OCI-LY1 (cell line): ENCODE data around the gene IL1RAPL2.

Experiments
- H2AFZ ChIP-seq: fragments of 200-600 bp; sonication (generic), shearing (Covaris generic); 2 replicates; pipeline ENCODE4 v1.6.0; 2014; ENCODE audit warnings: antibody characterized with exemption, mild to moderate bottlenecking, low read length
- H3F3A ChIP-seq: fragments of 200-600 bp; sonication (generic), shearing (Covaris generic); 2 replicates; pipeline ENCODE4 v1.6.0; 2014; ENCODE audit warnings: mild to moderate bottlenecking, antibody characterized with exemption, low read length, moderate library complexity; ENCODE audit not compliant: insufficient read depth
- H3K27ac ChIP-seq: fragments of 200-600 bp; sonication (generic); 2 replicates; pipeline ENCODE4 v1.5.1; 2014; ENCODE audit warnings: low read length, mixed run types, mild to moderate bottlenecking, low read depth; ENCODE audit not compliant: poor library complexity, severe bottlenecking
- H3K27me3 ChIP-seq: fragments of 200-600 bp; sonication (generic); 2 replicates; pipeline ENCODE4 v1.6.0; 2014; ENCODE audit warnings: antibody characterized with exemption, mild to moderate bottlenecking, low read length, moderate library complexity; ENCODE audit not compliant: insufficient read depth
- H3K36me3 ChIP-seq: fragments of 200-600 bp; sonication (generic); 2 replicates; pipeline ENCODE4 v1.6.1; 2014; ENCODE audit warnings: mild to moderate bottlenecking, antibody characterized with exemption, low read length, moderate library complexity, mixed read lengths; ENCODE audit not compliant: insufficient read depth
- H3K4me1 ChIP-seq: fragments of 200-600 bp; sonication (generic); 2 replicates; pipeline ENCODE4 v1.5.1; 2014; ENCODE audit warnings: mild to moderate bottlenecking, low read length, moderate library complexity; ENCODE audit not compliant: insufficient read depth, severe bottlenecking
- H3K4me2 ChIP-seq: fragments of 200-600 bp; sonication (generic), shearing (Covaris generic); 2 replicates; pipeline ENCODE4 v1.6.1; 2014; ENCODE audit warnings: low read length
- H3K4me3 ChIP-seq: fragments of 200-600 bp; sonication (generic); 2 replicates; pipeline ENCODE4 v1.5.1; 2014; ENCODE audit warnings: low read length, low read depth, mild to moderate bottlenecking, mixed read lengths; ENCODE audit not compliant: poor library complexity, severe bottlenecking
- H3K79me2 ChIP-seq: fragments of 200-600 bp; shearing (Covaris generic); 2 replicates; pipeline ENCODE4 v1.6.1; 2016; ENCODE audit warnings: mixed run types, low read length, mixed read lengths; ENCODE audit not compliant: insufficient read depth
- H3K9ac ChIP-seq: fragments of 200-600 bp; sonication (generic), shearing (Covaris generic); 2 replicates; pipeline ENCODE4 v1.6.1; 2014; ENCODE audit warnings: mild to moderate bottlenecking, low read length, mixed read lengths
- H3K9me2 ChIP-seq: fragments of 200-600 bp; sonication (generic), shearing (Covaris generic); 2 replicates; pipeline ENCODE4 v1.6.1; 2014; ENCODE audit warnings: low read depth, mild to moderate bottlenecking, low read length, mixed read lengths
- H3K9me3 ChIP-seq: fragments of 200-600 bp; shearing (Covaris generic); 2 replicates; pipeline ENCODE4 v1.6.1; 2014; ENCODE audit warnings: low read length, mixed read lengths
- H4K20me1 ChIP-seq: fragments of 200-600 bp; sonication (generic), shearing (Covaris generic); 2 replicates; pipeline ENCODE4 v1.6.0; 2016; ENCODE audit warnings: mild to moderate bottlenecking, low read length; ENCODE audit not compliant: insufficient read depth
- EZH2 ChIP-seq: fragments of 200-600 bp; sonication (generic), shearing (Covaris generic); IDR thresholded peaks from 2 replicates; pipeline ENCODE4 v1.8.0; 2017; ENCODE audit warnings: borderline replicate concordance, mixed run types, mild to moderate bottlenecking, antibody characterized with exemption, low read length, moderate library complexity, mixed read lengths
- TF ChIP-seq, protein P1 (sequence below): fragments of 200-600 bp; sonication (generic), shearing (Covaris generic); IDR thresholded peaks from 2 replicates; pipeline ENCODE4 v1.5.1; 2017; ENCODE audit warnings: mild to moderate bottlenecking, antibody characterized with exemption, low read length, moderate library complexity, mixed read lengths

The IL1RAPL2 gene

GRCh38 chrX:105260291-105261043 lies 694.5 kb downstream of the IL1RAPL2 start:
- no peaks in the 10 kb centered on the region for H4K20me1 ChIP-seq
- H3K27ac ChIP-seq, result no peak overlapping the region
- no peaks in the 10 kb centered on the region for H3K4me1 ChIP-seq
- H3K79me2 ChIP-seq, result no peaks in the 10 kb centered on the region
- no peak overlapping the region for H3K4me2 ChIP-seq
- H3K4me3 ChIP-seq, result no peak overlapping the region
- no peak overlapping the region for H2AFZ ChIP-seq
- no peaks in the 10 kb centered on the region for H3F3A ChIP-seq
- H3K9ac ChIP-seq, result no peak overlapping the region
- no peaks in the 10 kb centered on the region for H3K9me2 ChIP-seq
- H3K9me3 ChIP-seq, result no peaks in the 10 kb centered on the region
- H3K27me3 ChIP-seq, result no peaks in the 10 kb centered on the region
- no peaks in the 10 kb centered on the region for H3K36me3 ChIP-seq
- no peak for TF ChIP-seq EZH2
- TF ChIP-seq, protein P1, sequence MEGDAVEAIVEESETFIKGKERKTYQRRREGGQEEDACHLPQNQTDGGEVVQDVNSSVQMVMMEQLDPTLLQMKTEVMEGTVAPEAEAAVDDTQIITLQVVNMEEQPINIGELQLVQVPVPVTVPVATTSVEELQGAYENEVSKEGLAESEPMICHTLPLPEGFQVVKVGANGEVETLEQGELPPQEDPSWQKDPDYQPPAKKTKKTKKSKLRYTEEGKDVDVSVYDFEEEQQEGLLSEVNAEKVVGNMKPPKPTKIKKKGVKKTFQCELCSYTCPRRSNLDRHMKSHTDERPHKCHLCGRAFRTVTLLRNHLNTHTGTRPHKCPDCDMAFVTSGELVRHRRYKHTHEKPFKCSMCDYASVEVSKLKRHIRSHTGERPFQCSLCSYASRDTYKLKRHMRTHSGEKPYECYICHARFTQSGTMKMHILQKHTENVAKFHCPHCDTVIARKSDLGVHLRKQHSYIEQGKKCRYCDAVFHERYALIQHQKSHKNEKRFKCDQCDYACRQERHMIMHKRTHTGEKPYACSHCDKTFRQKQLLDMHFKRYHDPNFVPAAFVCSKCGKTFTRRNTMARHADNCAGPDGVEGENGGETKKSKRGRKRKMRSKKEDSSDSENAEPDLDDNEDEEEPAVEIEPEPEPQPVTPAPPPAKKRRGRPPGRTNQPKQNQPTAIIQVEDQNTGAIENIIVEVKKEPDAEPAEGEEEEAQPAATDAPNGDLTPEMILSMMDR, result no peak

GRCh38 chrX:105263171-105263570 lies 697.2 kb downstream of the IL1RAPL2 start:
- no peaks in the 10 kb centered on the region for H3K9me3 ChIP-seq
- no peak overlapping the region for H3K4me2 ChIP-seq
- no peak overlapping the region for H3K9ac ChIP-seq
- no peak overlapping the region for H2AFZ ChIP-seq
- H3K27me3 ChIP-seq, result no peaks in the 10 kb centered on the region
- no peaks in the 10 kb centered on the region for H3F3A ChIP-seq
- no peak overlapping the region for H3K4me3 ChIP-seq
- H3K4me1 ChIP-seq, result no peaks in the 10 kb centered on the region
- H4K20me1 ChIP-seq, result no peaks in the 10 kb centered on the region
- no peaks in the 10 kb centered on the region for H3K36me3 ChIP-seq
- no peaks in the 10 kb centered on the region for H3K79me2 ChIP-seq
- TF ChIP-seq, protein P1, result no peak
- no peak for TF ChIP-seq EZH2
- H3K27ac ChIP-seq, result no peak overlapping the region
- H3K9me2 ChIP-seq, result no peaks in the 10 kb centered on the region

DNA sequence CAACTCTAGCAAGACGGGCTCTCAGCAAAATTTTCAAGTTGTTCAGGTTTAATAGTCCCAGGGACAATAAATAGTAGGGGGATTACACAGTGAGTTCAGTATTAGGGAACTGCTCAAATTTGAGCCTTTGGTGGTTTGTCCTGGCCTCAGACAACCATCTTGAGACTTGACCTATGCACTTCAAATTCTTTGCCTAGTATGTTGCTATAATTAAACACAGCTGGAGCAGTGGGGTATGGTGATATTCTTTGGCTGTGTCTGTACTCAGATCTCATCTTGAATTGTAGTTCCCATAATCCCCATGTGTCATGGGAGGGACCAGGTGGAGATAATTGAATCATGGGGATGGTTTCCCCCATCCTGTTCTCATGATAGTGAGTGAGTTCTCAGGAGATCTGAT lies 697.8 kb downstream of the IL1RAPL2 start:
- Histone ChIP-seq H3K9me2 (no peaks in the 10 kb centered on the region), H3K4me2 (no peak overlapping the region), H2AFZ (no peak overlapping the region), H3K4me3 (no peak overlapping the region), H3K79me2 (no peaks in the 10 kb centered on the region), H3K36me3 (no peaks in the 10 kb centered on the region), H3F3A (no peaks in the 10 kb centered on the region), H3K9ac (no peak overlapping the region), H3K9me3 (no peaks in the 10 kb centered on the region), H4K20me1 (no peaks in the 10 kb centered on the region), H3K4me1 (no peaks in the 10 kb centered on the region), H3K27me3 (no peaks in the 10 kb centered on the region), H3K27ac (no peak overlapping the region)
- TF ChIP-seq, protein P1, result no peak
- TF ChIP-seq EZH2, result no peak
